ENCODE results near the gene MUC20.
"Not testable (repeated sequence)": the region's sequence is repeated elsewhere in the genome, so short reads cannot be mapped to it uniquely, and the experiment has no call there.

MUC20 gene

DNA sequence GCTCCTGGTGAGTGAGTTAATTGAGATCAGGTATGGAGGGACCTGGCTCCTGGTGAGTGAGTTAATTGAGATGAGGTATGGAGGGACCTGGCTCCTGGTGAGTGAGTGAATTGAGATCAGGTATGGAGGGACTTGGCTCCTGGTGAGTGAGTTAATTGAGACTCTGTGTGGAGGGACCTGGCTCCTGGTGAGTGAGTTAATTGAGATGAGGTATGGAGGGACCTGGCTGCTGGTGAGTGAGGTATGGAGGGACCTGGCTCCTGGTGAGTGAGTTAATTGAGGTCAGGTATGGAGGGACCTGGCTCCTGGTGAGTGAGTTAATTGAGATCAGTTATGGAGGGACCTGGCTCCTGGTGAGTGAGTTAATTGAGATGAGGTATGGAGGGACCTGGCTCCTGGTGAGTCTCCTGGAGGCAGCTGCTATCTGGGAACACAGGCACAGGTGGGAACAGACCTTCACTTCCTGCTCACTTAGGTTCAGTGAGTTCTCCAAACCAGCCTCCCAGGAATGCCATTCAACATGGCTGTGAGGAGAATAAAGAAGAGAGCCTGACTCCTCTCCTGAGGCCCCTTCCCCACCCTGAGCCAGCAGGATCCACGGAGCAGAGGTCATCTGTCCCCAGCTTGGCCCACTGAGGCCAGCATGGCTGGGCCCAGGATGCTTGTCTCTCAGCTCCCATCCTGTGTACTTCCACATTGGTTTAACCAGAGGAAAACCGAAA is 9.5 kb upstream of the MUC20 start:
- DNase-seq: not testable (repeated sequence)

DNA sequence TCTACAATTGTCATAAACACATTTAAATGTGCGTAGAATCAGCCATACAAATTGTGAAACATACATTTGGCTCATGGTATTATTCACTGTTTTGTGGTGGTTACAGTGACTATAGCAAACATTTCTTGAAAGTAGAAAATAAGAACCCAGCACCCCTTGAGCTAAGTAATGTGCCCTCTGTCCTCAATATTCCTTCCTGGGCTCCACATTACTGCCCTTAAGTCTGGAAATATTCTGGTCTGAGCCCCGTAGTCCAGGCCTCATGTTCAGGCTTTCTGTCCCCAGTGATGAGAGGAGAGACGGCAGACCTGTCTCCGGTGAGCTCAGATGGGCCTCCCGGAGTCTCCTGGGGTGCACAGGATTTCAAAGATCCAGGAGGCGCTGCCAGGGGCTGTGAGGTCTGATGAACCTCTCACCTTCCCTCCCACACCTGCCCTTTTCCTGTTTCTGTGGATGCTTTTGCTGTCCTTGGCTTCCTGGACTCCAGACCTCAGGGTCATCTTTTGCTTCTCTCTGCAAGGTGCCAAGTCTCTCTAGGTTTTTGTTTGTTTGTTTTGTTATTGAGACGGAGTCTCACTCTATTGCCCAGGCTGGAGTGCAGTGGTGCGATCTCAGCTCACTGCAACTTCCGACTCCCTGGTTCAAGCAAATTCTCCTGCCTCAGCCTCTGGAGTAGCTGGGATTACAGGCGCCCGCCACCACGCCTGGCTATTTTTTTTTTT is 8.8 kb upstream of the MUC20 start:
- DNase-seq: no peak

DNA sequence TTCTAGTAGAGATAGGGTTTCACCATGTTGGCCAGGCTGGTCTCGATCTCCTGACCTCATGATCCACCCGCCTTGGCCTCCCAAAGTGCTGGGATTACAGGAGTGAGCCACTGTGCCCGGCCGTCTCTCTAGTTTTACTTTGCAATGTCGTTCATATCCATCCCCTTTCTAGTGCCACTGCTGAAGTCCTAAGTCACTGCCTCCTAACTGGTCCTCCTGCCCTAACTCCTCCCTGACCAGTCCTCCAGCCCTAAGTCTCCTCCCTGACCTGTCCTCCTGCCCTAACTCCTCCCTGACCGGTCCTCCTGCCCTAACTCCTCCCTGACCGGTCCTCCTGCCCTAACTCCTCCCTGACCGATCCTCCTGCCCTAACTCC is 8.3 kb upstream of the MUC20 start:
- DNase-seq: not testable (repeated sequence)

GRCh38 chr3:195713150-195713549 is 7.6 kb upstream of the MUC20 start:
- not testable (repeated sequence) for DNase-seq

DNA sequence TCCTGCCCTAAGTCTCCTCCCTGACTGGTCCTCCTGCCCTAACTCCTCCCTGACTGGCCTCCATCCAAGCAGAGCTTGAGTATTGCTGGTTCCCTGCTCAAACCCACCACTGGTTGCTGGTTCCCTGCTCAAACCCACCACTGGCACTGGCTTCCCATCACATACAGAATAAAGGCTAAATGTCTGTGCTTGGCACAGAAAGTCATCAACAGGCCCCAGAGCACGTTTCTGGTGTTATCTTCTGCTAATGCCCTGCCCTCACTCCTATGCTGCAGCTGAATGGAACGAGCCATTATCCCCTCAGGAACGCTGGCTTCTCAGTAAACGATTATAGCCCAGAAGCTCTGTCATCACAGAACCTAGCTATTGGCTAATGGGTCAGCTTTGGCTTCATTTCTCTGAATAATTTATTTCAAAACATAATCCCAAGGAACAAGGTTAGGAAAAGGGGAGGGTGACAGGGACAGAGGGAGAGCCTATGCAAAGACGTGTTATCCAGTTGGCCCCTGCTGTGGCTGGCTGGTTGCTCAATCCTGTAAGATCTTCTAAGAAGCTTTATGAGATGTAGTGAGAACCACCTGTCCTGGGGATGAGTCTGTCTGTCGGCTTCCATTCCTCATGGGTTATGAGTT is 6.3 kb upstream of the MUC20 start:
- DNase-seq: no peak

GRCh38 chr3:195715134-195715533 is 5.6 kb upstream of the MUC20 start:
- DNase-seq: no peak

DNA sequence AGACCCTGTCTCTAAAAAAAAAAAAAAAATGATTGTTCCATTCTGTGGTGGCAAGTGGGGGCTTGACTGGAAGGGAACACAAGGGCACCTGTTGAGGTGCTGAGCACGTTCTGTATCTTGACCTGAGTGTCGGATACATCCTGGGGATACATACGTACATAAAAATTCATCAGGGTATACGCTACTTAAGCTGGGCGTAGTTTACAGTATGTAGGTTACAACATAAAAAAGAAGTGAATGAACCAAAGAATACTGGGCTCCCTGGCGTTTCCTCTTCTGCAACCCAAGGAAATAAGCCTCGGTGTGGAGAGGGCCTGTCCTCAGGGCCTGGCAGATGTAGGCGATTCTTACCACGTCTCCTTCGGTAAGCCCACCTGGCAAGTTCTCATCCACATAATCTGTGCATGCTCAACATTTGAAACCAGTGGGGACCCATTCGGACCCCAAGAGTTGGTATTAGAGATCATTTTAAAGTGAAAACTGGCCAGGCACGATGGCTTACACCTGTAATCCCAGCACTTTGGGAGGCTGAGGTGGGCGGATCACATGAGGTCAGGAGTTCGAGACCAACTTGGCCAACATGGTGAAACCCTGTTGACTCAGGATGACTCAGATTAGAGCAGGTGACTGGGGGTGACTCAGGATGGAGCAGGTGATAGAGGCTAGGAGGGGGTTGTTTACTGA is 5.1 kb upstream of the MUC20 start:
- DNase-seq: peak; percentile 46

DNA sequence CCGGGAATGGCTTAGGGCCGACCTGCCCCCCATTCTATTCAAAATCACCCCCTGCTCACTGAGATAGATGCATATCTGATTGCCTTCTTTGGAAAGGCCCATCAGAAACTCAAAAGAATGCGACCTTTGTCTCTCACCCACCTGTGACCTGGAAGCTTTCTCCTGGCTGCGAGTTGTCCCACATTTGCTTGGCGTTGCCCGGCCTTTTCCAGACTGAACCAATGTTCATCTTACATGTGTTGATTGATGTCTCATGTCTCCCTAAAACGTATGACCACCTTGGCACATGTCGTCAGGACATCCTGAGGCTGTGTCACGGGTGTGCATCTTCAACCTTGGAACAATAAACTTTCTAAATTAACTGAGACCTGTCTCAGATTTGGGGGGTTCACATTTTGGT is 3.4 kb upstream of the MUC20 start:
- DNase-seq: no peak

DNA sequence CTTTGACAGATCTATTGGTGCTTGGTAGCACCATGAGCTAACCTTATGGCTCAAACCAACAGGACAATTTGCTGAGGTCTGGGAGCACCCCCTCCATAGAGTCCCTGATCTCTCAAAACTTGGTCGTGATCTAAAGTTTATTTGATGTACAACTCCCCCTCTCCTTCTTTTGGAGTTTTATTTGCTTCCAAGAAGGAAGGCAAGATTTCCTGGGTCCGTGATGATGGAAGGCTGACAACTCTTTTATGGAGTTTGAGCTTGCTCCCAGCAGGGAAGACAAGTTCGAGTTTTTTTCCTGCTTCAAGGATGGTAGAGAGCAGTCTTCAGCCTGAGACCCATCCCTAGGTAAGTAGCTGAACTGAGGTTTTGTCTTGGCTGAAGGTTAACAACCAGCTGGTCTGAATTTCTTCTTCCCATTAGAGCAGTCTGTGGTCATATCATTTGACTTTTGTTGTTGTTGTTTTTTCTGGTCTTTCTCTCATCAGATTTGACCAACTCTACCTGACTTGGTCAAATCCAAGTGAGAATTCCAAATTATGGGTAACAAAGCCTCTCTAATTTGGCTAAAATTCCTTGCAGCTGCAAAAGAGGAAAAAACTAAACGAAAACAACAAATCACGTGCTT is 2.8 kb upstream of the MUC20 start:
- DNase-seq: no peak

- DNase-seq: no peak
Measured at GRCh38 chr3:195718477-195718984, 2.2 kb upstream of the MUC20 start.

- not testable (repeated sequence) for DNase-seq
Measured at GRCh38 chr3:195719514-195720254, 1.1 kb upstream of the MUC20 start.

- not testable (repeated sequence) for DNase-seq
Measured at GRCh38 chr3:195722139-195722995, 1.6 kb downstream of the MUC20 start.

DNA sequence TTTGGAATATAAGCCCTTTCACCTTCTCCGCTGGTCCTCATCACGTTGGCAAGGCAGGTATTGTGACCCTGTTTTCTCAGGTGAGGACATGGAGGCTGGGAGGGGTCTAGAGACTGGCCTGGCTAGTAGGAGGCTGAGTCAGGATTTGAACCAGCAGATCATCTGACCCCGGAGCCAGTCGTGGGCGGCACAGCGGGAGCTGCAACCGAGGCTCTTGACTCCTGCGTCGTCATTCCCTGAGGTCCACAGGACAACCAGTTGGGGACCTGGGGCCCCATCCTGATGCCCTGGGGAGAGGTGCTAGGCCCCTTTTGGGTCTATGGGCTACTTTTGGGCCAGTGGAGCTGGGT is 2.2 kb downstream of the MUC20 start:
- DNase-seq: not testable (repeated sequence)

GRCh38 chr3:195724363-195724762 is 3.6 kb downstream of the MUC20 start:
- not testable (repeated sequence) for DNase-seq

DNA sequence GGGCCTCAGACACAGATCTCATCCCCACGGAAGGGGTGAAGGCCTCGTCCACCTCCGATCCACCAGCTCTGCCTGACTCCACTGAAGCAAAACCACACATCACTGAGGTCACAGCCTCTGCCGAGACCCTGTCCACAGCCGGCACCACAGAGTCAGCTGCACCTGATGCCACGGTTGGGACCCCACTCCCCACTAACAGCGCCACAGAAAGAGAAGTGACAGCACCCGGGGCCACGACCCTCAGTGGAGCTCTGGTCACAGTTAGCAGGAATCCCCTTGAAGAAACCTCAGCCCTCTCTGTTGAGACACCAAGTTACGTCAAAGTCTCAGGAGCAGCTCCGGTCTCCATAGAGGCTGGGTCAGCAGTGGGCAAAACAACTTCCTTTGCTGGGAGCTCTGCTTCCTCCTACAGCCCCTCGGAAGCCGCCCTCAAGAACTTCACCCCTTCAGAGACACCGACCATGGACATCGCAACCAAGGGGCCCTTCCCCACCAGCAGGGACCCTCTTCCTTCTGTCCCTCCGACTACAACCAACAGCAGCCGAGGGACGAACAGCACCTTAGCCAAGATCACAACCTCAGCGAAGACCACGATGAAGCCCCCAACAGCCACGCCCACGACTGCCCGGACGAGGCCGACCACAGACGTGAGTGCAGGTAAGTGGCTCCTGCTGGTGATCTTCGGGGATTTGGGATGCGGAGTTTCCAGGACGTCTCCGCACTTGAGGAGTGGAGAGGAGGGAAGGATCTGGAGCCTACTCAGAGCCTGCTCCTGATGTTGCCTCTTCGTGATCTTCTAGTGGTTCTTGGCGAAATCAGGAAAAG is 5.3 kb downstream of the MUC20 start:
- not testable (repeated sequence) for DNase-seq

DNA sequence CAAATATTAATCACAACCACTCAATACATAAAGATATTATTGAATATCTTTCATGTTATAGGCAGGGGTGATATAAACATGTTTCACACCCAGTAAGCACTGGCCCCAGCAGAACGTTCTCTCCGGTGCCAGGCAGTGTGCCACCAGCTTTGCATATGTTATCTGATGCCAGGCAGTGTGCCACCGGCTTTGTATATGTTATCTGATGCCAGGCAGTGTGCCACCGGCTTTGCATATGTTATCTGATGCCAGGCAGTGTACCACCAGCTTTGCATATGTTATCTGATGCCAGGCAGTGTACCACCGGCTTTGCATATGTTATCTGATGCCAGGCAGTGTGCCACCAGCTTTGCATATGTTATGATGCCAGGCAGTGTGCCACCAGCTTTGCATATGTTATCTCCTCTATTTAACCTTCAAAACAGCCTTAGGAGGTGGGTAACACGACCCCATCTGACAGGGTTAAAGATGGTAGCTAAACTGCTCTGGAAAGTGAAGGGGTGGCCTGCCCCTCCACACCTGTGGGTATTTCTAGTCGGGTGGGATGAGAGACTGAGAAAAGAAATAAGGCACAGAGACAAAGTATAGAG is 6.9 kb downstream of the MUC20 start:
- no peak for DNase-seq

- not testable (repeated sequence) for DNase-seq
Measured at GRCh38 chr3:195728789-195729188, 8.0 kb downstream of the MUC20 start.

DNA sequence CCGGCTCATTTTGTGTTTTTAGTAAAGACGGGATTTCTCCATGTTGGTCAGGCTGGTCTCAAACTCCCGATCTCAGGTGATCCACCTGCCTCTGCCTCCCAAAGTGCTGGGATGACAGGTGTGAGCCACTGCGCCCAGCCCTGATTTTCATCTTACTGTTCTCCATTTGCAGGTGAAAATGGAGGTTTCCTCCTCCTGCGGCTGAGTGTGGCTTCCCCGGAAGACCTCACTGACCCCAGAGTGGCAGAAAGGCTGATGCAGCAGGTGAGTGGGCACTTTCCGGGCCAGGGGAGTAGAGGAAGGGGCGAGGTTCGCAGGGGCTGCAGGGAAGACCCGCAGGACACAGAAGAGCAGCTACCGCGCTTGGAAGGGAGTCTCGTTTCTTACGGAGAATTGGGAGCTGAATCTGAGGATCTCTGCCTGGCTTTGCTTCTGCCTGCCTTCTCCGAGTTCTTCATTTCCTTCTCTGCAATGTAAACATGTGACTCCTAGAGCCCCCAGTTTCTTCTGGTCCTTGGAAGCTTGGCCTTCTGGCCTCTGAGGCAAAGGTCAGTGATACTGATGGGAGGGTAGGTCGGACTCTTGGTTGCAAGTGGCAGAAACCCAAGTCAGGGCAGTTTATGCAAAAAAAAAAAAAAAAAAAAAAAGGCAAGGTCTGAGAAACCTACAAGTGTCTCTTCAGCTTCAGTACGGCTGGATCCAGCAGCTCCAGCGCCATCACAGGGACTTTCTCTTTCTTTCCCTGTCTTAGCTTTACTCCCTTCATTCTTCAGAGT is 8.9 kb downstream of the MUC20 start:
- DNase-seq: no peak

DNA sequence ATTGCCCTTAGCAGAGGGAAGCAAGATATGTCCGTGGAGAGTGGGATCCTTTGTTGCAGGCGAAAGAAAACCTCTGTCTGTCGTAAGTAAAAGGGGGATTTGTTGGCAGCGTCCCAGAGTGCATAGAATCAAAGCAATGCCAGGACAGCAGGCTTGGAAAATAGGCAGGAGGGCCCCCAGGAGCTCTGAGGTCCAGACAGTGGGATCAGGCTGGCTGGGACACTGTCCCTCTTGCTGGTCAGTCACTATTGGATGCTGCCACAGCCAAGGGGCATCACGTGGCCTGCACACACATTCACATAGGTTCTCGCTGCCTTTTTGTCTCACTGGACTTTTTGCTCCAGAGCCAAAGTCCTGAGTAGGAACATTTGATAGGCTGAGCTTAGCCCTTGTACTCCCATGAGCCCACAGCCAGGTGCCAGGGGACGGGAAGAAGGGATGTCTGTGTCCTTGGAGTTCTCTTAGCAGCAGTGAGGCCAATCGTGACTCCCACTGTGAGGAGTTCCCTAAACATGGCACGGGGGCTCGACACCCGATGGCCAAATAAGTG is 10.7 kb downstream of the MUC20 start:
- no peak for DNase-seq

Data from stimulated activated CD4-positive, alpha-beta T cell treated with anti-CD3 and anti-CD28 coated beads, Interleukin-4, amount 100 ng/mL, for 24 hours (primary cell).